Activated T-cell treated with anti-CD3 and anti-CD28 coated beads, Interleukin-2, amount 50 U/mL, for 4 hours (primary cell): ENCODE measurements around the gene CYP20A1. TPM values are rescaled to one million over a fixed set of nuclear protein-coding genes. Genes with fewer than 3 reads are reported as not detected.

Experiments used
- total RNA-seq, 3 donors: library from RNA; stranded (reverse); gene quantifications; one replicate each; pipeline ENCODE4 v1.2.1, GENCODE V29; 2021

The CYP20A1 gene
- total RNA-seq, 3 donors from 2014 or later: 27.5 to 30.4 (median 28.8) TPM

Other genes with a start within 250 kb of the CYP20A1 start
- 1 to 10 TPM; 3.5 to 5.1 (median 5.0) TPM for gene NBEAL1, start 224.1 kb upstream of the CYP20A1 start, total RNA-seq
- gene ABI2, start 89.4 kb downstream of the CYP20A1 start, total RNA-seq: 10 to 100 TPM; 12.9 to 16.3 (median 13.4) TPM